Measurements from ENCODE around the gene KRTAP13-3. TPM values are rescaled to one million over a fixed set of nuclear protein-coding genes. Genes with fewer than 3 reads are reported as not detected.

Gene KRTAP13-3
- total and polyA plus RNA-seq, 2 of the 8 experiments (the other 6 are each of a cell fraction or from before 2014, with no cell fraction given), result not detected

- Histone ChIP-seq H3K23me2 (ENCODE audit: low read depth, low read length) (no peaks in the 10 kb centered on the region), H3K4me3 (ENCODE audit: extremely low read depth in 1 of 4, insufficient read depth in 2 of 4, low read depth in 3 of 4, low read length in 4 of 4) (peak overlapping the region in 1 of 4 experiments; percentile 28; a peak in 1 of 8 replicates), H4K5ac (ENCODE audit: insufficient read length, low read depth, low read length) (no peak overlapping the region), H2BK20ac (ENCODE audit: low read length) (no peak overlapping the region), H3K36me3 (ENCODE audit: control insufficient read depth in 2 of 4, insufficient read depth in 4 of 4, low read length in 3 of 4) (no peaks in the 10 kb centered on the region), H2AK5ac (ENCODE audit: low read depth, low read length) (no peak overlapping the region), H4K91ac (replicated peaks; ENCODE audit: insufficient read length, low read length) (no peak overlapping the region), H3K27ac (ENCODE audit: low read depth, low read length) (no peak overlapping the region), H3K56ac (replicated peaks; ENCODE audit: insufficient read length, low read depth, low read length) (no peak overlapping the region), H2BK5ac (ENCODE audit: low read depth, low read length) (no peak overlapping the region), H3K4me1 (replicated peaks in 1 of 4; ENCODE audit: control insufficient read depth in 3 of 4, insufficient read depth in 4 of 4, low read length in 3 of 4) (peaks cover 0 to 3% (median 1%) of the 10 kb centered on the region in 4 experiments; a peak in 1 of 7 replicates), H3K14ac (ENCODE audit: insufficient read length) (no peak overlapping the region), H2AFZ (ENCODE audit: low read length) (peak overlapping the region; percentile 100), H4K20me1 (replicated peaks in 1 of 2; ENCODE audit: control insufficient read depth in 1 of 2, insufficient read depth in 2 of 2, low read length in 2 of 2) (no peaks in the 10 kb centered on the region), H3K23ac (ENCODE audit: insufficient read length) (no peak overlapping the region), H2BK120ac (replicated peaks; ENCODE audit: low read depth, low read length) (no peak overlapping the region), H2BK12ac (ENCODE audit: low read depth, low read length) (0 out of 2 replicates have a peak overlapping the region, but pooled peaks have one; percentile 19), H3K79me1 (ENCODE audit: low read depth, low read length) (no peaks in the 10 kb centered on the region), H3K27me3 (replicated peaks in 1 of 4; ENCODE audit: control insufficient read depth in 3 of 4, extremely low read depth in 1 of 4, insufficient read depth in 3 of 4, low read length in 3 of 4) (no peaks in the 10 kb centered on the region), H3K9ac (replicated peaks in 1 of 4; ENCODE audit: extremely low read depth in 1 of 4, low read depth in 3 of 4, low read length in 3 of 4) (no peak overlapping the region), H3K9me3 (ENCODE audit: insufficient read depth in 2 of 2, low read depth in 1 of 2, low read length in 1 of 2) (no peaks in the 10 kb centered on the region), H3K79me2 (ENCODE audit: control insufficient read depth in 1 of 2, insufficient read depth in 2 of 2, low read length in 2 of 2) (no peaks in the 10 kb centered on the region), H4K8ac (ENCODE audit: extremely low read depth, insufficient read depth, low read length) (0 out of 2 replicates have a peak overlapping the region, but pooled peaks have one; percentile 38), H2BK15ac (ENCODE audit: low read length) (no peak overlapping the region), H3K4me2 (ENCODE audit: insufficient read depth in 1 of 2, low read depth in 2 of 2, low read length in 2 of 2) (peak overlapping the region; percentile 47 to 61; a peak in 3 of 4 replicates), H3K4ac (replicated peaks; ENCODE audit: insufficient read length, low read depth, low read length) (no peak overlapping the region), H3K18ac (ENCODE audit: extremely low read depth, low read length) (no peak overlapping the region; the same call in 1 of the 2 replicates)
- POLR2A ChIA-PET (ENCODE audit: partially characterized antibody), result no interaction called here
- 22% methylated on average over 14 of the region's 14 CpGs; no CpG with 5 or more reads in 1 of the 2 experiments for WGBS, 2 experiments (ENCODE audit: extremely low coverage in 1 of 2, insufficient coverage in 1 of 2, insufficient read length in 1 of 2, insufficient replicate concordance in 2 of 2, low coverage in 1 of 2, low lambda C conversion rate in 2 of 2, missing lambda C conversion rate in 1 of 2)
- FAIRE-seq (peak; percentile 99), DNase-seq (ENCODE audit: low read depth in 1 of 2, low spot score in 2 of 2) (peak; percentile 74 to 95)
- CTCF ChIA-PET (ENCODE audit: partially characterized antibody), result interaction anchor here (0.6 to 2.5 kb wide), 25 partner anchors 9 to 1513 kb away, joined by 3 to 18 read pairs (median 4); partner anchors contain the start of genes KRTAP13-3, KRTAP13-4 and KRTAP23-1
- TF ChIP-seq RBBP5 (IDR thresholded peaks at IDR 0.05; ENCODE audit: borderline replicate concordance, low read depth, low read length) (no peak), E2F6 (IDR thresholded peaks at IDR 0.05) (peak; percentile 64; the same call in 1 of the 2 replicates), RAD21 (IDR thresholded peaks at IDR 0.05 in 1 of 2, conservative IDR thresholded peaks at IDR 0.05 in 1 of 2; ENCODE audit: low read depth in 2 of 2, low read length in 2 of 2) (peak; percentile 69 to 75), CREB1 (IDR thresholded peaks at IDR 0.05) (peak; percentile 83), TEAD4 (IDR thresholded peaks at IDR 0.05; ENCODE audit: low read depth, low read length) (peak; percentile 11; the same call in 1 of the 2 replicates), RNF2 (IDR thresholded peaks at IDR 0.05; ENCODE audit: borderline replicate concordance, low read depth, low read length, missing control alignments, poor library complexity, severe bottlenecking) (no peak)
- TF ChIP-seq, protein P1, sequence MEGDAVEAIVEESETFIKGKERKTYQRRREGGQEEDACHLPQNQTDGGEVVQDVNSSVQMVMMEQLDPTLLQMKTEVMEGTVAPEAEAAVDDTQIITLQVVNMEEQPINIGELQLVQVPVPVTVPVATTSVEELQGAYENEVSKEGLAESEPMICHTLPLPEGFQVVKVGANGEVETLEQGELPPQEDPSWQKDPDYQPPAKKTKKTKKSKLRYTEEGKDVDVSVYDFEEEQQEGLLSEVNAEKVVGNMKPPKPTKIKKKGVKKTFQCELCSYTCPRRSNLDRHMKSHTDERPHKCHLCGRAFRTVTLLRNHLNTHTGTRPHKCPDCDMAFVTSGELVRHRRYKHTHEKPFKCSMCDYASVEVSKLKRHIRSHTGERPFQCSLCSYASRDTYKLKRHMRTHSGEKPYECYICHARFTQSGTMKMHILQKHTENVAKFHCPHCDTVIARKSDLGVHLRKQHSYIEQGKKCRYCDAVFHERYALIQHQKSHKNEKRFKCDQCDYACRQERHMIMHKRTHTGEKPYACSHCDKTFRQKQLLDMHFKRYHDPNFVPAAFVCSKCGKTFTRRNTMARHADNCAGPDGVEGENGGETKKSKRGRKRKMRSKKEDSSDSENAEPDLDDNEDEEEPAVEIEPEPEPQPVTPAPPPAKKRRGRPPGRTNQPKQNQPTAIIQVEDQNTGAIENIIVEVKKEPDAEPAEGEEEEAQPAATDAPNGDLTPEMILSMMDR (IDR thresholded peaks at IDR 0.05; ENCODE audit: control extremely low read depth in 1 of 3, insufficient read depth in 1 of 3, low read depth in 1 of 3, low read length in 3 of 3), result peak; percentile 76 to 91 (median 79)
Observed at GRCh38 chr21:30408782-30409494, 16.8 kb downstream of the KRTAP13-3 start.
